Measurements from ENCODE around the gene ARHGEF39.

DNA sequence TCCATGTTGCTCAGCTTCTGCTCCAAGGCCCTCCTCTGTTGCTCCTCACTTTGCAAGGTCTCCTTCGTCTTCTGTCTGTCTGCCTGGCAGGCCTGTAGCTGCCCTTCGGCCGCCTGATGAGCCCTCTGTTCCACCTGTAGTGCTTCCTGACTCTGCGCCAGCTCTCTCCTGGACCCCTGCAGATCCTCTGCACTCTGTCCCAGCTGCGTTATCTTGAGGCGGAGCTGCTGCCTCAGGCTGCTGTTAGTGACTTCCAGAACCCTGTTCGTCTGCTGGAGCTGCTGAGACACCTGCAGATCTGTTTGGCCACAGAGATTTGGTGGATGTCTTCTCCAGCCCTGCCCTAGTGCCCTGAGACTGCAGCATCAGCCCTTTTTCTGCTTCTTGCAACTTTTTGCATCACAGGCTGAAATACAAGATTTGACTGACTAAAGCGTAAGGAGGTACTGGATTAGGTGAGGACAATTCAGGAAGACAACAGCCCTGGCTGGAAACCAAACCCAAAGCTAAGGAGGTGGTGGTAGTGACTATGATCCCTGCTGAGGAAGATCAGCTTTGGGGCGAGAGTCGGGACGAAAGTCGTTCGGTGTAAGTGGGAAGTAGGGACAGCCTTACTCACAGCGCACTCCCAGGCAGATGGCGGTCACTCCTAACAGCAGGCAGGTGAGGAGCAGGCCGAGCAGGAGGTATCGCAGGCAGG lies 48.9 kb downstream of the ARHGEF39 start:
- TF ChIP-seq, protein P1, sequence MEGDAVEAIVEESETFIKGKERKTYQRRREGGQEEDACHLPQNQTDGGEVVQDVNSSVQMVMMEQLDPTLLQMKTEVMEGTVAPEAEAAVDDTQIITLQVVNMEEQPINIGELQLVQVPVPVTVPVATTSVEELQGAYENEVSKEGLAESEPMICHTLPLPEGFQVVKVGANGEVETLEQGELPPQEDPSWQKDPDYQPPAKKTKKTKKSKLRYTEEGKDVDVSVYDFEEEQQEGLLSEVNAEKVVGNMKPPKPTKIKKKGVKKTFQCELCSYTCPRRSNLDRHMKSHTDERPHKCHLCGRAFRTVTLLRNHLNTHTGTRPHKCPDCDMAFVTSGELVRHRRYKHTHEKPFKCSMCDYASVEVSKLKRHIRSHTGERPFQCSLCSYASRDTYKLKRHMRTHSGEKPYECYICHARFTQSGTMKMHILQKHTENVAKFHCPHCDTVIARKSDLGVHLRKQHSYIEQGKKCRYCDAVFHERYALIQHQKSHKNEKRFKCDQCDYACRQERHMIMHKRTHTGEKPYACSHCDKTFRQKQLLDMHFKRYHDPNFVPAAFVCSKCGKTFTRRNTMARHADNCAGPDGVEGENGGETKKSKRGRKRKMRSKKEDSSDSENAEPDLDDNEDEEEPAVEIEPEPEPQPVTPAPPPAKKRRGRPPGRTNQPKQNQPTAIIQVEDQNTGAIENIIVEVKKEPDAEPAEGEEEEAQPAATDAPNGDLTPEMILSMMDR (conservative IDR thresholded peaks at IDR 0.05 in 1 of 2, IDR thresholded peaks at IDR 0.05 in 1 of 2; ENCODE audit: extremely low read depth in 1 of 2, insufficient read depth in 1 of 2, low read depth in 1 of 2, low read length in 2 of 2): no peak
- no peak for TF ChIP-seq EZH2 (IDR thresholded peaks at IDR 0.05; ENCODE audit: borderline replicate concordance, low read length)

All from mammary epithelial cell (primary cell).